GM10266 (cell line): Measurements from ENCODE around the gene FBXO8.
"Not testable (repeated sequence)": the region's sequence is repeated elsewhere in the genome, so short reads cannot be mapped to it uniquely, and the experiment has no call there.

ENCODE experiments used
- DNase-seq: peaks from one replicate; pipeline ENCODE4 v3.0.0; 2012; ENCODE audit errors: extremely low spot score
- TF ChIP-seq, protein P1 (sequence below): IDR thresholded peaks from 2 replicates; pipeline ENCODE4 v1.5.1; 2012; ENCODE audit warnings: mild to moderate bottlenecking, low read depth; ENCODE audit not compliant: control insufficient read depth, insufficient read depth; ENCODE audit errors: missing control alignments

The FBXO8 gene

DNA sequence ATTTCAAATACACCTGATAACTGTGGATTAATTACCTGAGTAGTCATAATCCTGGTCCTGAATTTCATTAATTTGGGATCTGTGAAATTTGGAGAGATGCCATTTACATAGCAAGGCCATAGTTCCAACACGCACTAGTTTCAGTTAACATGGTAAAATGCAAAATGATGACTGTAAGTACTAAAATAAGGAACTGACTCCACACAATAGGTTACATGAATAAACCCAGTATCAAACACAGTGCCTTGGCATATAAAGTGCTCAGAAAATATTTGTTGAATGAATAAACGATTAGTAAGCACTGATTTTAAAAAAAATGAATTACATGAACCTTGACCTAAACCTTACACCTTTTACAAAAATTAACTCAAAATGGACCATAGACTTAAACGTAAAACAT is 9.0 kb downstream of the FBXO8 start:
- TF ChIP-seq, protein P1, sequence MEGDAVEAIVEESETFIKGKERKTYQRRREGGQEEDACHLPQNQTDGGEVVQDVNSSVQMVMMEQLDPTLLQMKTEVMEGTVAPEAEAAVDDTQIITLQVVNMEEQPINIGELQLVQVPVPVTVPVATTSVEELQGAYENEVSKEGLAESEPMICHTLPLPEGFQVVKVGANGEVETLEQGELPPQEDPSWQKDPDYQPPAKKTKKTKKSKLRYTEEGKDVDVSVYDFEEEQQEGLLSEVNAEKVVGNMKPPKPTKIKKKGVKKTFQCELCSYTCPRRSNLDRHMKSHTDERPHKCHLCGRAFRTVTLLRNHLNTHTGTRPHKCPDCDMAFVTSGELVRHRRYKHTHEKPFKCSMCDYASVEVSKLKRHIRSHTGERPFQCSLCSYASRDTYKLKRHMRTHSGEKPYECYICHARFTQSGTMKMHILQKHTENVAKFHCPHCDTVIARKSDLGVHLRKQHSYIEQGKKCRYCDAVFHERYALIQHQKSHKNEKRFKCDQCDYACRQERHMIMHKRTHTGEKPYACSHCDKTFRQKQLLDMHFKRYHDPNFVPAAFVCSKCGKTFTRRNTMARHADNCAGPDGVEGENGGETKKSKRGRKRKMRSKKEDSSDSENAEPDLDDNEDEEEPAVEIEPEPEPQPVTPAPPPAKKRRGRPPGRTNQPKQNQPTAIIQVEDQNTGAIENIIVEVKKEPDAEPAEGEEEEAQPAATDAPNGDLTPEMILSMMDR, result no peak
- no peak for DNase-seq

DNA sequence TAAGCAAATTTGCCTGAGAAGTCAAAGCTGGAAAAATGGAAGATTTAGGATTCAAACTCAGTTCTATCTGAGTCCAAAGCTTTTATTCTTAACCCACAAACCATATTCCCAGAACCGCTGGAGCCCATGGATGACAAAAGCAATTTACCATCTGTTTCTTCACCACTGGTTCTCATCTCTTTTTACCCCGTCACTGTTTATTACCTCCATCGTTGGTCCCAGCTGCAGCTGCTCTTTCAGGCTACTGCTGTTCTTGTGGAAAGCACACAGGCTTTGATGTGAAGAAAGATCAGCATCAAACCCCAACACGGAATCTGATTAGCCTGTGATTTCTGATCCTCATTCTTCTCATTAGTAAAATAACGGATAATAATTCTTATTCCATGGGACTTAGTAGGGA is 9.5 kb downstream of the FBXO8 start:
- DNase-seq, result no peak
- TF ChIP-seq, protein P1, result no peak

DNA sequence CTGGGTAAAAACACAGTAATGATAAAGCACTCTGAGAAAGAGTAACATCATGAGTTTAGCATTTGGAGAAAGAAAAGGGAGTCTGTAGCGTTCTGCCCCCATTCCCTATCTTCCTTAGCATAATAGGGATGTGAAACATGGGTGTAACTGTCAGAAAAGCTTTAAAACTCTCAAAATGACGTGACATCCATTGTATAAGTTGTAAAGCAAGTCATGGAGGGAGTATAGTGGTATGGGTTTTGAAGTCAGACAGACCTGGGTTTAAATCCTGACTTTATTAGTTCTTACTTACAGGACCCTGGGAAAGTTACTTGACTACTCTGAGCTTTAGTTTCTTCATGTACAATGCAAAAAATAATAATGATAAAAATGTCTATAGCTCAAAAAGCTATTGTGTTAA is 17.1 kb downstream of the FBXO8 start:
- TF ChIP-seq, protein P1, result no peak
- no peak for DNase-seq

DNA sequence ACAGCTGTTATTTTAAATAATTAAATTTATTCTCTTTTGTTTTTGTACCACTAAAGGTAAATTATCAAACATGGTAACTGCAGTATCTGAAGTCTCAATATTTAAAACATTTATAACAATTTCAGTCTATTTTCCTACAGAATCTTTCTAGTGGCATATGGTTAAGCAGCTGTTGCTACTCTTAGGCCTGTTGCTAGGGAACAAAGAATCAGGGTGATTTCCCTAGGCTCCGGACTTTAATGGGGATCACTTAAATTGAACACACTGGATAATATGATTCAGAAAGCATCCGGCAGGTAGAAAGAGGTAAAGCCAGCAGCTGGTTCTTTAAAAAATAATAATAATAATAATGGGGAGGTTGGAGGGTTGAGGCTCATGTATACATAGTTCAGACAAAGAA is 17.6 kb downstream of the FBXO8 start:
- TF ChIP-seq, protein P1, result no peak
- no peak for DNase-seq

DNA sequence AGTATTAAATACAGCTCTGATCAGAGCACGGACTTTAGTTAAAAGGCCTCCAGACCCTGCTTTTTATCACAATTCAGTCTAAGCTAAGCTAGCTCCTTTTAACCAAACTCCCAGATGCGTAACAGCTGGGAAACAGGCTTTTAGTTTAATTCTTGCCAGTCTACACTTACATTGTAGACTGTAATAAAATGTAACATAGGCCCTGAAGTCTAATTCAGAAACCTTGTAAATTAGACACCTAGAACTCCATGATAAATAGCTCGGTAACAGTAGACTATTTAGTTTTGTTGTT is 20.1 kb downstream of the FBXO8 start:
- TF ChIP-seq, protein P1, result no peak
- no peak for DNase-seq

DNA sequence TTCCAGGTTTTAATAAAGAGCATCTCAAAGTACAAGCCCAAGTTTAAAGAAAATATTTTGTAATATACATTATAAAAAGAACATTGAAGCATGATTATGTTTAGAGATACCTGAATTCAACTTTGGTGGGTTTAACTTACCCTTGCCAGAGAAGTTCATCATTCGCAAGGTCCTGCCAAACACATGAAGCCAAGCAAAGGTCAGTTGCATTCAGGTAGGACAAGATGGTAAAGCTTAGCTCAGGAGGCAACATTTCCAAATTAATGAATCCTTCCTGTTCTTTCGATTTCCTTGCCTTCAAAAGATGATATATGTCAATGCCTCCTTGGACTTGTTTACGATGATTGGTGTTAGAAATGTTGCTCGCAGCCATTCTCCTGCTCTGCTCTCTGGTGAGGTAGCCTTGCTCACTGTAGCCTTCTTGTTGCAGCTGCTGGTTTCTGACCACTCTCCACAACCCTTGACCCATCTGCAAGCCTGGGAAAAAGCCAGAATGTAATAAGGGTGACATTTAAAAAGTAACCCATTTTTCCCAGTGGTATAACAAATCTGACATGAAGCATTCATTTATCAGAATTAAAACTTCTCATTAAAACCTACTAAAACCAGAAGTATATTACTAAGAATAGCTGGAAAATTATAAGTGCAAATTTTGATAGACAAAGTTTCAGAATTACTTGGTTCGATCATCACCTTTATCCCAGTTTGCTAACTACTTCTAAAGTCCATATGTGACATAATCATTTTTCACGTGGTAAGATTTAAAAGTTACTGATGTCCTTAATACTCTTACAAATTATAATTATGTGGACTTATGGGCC is 20.6 kb downstream of the FBXO8 start:
- TF ChIP-seq, protein P1, result no peak
- no peak for DNase-seq

DNA sequence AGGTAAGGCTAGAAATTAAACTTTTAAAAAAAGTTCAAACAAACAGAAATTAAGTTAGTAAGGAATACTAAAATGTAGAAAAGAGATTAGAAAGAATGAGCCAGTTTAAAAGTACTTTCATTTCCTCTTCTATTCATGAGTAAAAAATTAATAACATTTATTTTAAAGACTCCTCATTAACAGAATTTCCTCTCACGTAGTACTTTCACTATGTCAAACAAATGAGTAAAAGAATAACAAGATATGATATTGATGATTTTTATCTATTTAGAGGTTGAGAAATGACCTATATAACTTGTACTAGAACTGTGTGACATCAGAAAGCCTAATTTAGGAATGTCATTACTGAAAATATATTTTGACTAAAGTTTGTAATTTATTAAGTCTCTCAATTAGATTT is 22.0 kb downstream of the FBXO8 start:
- not testable (repeated sequence) for DNase-seq

DNA sequence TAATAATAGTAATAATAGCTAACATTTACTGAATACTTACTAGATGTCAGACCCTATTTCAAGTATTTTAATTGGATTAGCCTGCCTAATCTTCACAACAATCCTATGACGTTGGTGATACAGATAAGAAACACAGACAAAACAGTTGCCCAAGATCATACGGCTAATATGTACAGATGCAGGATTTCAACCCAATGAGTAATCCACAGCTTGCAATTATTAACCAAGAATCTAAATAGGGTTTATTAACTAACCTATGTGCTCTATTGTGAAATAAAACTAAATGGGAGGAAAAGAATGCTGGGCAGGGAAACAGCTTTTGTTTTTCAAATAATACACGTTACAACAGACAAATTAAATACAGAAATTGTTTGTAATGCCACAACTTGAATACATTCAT is 23.4 kb downstream of the FBXO8 start:
- TF ChIP-seq, protein P1, result no peak
- DNase-seq, result no peak
